Measurements from ENCODE around the gene TMEM62. TPM values are rescaled to one million over a fixed set of nuclear protein-coding genes. Genes with fewer than 3 reads are reported as not detected.

TMEM62 gene
- polyA plus RNA-seq, 3 donors = 10.5 to 11.3 (median 10.8) TPM

- Histone ChIP-seq H3K27ac (ENCODE audit: low read depth in 1 of 2, low read length in 2 of 2) (no peak overlapping the region), H3K79me2 (ENCODE audit: insufficient read depth, low read length) (peaks cover 77% of the 10 kb centered on the region), H3K36me3 (replicated peaks in 1 of 2; ENCODE audit: control insufficient read depth in 1 of 2, insufficient read depth in 2 of 2, low read length in 2 of 2) (peaks cover 14 to 43% of the 10 kb centered on the region in 2 donors), H3K27me3 (ENCODE audit: control insufficient read depth in 2 of 2, insufficient read depth in 2 of 2, low read length in 2 of 2) (no peaks in the 10 kb centered on the region), H3K4me3 (replicated peaks in 1 of 3; ENCODE audit: low read depth in 2 of 3, low read length in 3 of 3) (no peak overlapping the region), H3K4me2 (replicated peaks; ENCODE audit: extremely low read depth, low read length, poor library complexity, severe bottlenecking) (no peak overlapping the region), H2AFZ (ENCODE audit: insufficient read depth, low read depth, low read length, poor library complexity, severe bottlenecking) (no peak overlapping the region), H4K20me1 (ENCODE audit: insufficient read depth, low read length) (peaks cover 11% of the 10 kb centered on the region), H3K9ac (ENCODE audit: insufficient read depth, low read length, poor library complexity, severe bottlenecking) (no peak overlapping the region), H3K4me1 (ENCODE audit: control insufficient read depth in 1 of 2, insufficient read depth in 2 of 2, low read length in 2 of 2) (peaks cover 7 to 12% of the 10 kb centered on the region in 2 donors), H3K9me3 (replicated peaks in 1 of 2; ENCODE audit: control insufficient read depth in 1 of 2, insufficient read depth in 1 of 2, low read length in 2 of 2) (no peaks in the 10 kb centered on the region)
- Mint-ChIP-seq H3K4me1 (peaks cover 28% of the 10 kb centered on the region), H3K9me3 (peaks cover 0 to 2% (median 0%) of the 10 kb centered on the region in 7 donors), H3K4me3 (no peak overlapping the region), H3K27ac (no peak overlapping the region), H3K27me3 (ENCODE audit: low read depth in 3 of 3) (no peaks in the 10 kb centered on the region), H3K36me3 (peaks cover 40 to 47% of the 10 kb centered on the region in 2 donors)
- 100% methylated on average over 3 of the region's 6 CpGs for WGBS (ENCODE audit: insufficient coverage)
- intact Hi-C loops (cut with micrococcal nuclease) = no loop called here
- TF ChIP-seq, protein P1, sequence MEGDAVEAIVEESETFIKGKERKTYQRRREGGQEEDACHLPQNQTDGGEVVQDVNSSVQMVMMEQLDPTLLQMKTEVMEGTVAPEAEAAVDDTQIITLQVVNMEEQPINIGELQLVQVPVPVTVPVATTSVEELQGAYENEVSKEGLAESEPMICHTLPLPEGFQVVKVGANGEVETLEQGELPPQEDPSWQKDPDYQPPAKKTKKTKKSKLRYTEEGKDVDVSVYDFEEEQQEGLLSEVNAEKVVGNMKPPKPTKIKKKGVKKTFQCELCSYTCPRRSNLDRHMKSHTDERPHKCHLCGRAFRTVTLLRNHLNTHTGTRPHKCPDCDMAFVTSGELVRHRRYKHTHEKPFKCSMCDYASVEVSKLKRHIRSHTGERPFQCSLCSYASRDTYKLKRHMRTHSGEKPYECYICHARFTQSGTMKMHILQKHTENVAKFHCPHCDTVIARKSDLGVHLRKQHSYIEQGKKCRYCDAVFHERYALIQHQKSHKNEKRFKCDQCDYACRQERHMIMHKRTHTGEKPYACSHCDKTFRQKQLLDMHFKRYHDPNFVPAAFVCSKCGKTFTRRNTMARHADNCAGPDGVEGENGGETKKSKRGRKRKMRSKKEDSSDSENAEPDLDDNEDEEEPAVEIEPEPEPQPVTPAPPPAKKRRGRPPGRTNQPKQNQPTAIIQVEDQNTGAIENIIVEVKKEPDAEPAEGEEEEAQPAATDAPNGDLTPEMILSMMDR (IDR thresholded peaks at IDR 0.05) = no peak
- DNase-seq = no peak
These were observed 37.0 kb upstream of the TMEM62 start for GRCh38 chr15:43096411-43096810.

DNA sequence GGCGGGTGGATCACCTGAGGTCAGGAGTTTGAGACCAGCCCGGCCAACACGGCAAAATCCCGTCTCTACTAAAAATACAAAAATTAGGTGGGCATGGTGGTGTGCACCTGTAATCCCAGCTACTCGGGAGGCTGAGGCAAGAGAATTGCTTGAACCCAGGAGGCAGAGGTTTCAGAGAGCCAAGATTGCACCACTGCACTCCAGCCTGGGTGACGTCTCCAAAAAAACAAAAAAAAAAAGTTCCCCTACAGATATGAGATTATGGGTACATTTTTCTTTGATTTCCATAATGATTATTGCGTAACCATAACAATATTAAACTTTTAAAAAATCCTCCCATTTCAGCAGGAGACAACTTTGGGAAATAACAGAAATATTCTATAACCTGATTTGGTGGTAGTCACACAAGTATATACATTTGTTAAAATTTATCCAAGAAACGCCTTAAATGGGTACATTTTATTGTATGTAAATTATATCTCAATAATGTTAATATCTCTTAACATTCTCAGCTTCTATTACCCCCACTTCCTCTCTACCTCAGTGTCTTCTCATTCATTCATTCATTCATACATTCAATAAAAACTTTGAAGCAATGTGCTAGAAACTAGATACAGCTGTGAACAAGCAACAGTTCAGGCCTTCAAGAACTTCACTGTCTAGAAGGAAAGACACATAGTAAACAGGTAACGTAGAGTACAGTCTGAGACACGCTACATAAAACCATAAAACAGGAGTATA, 34.1 kb upstream of the TMEM62 start:
- Histone ChIP-seq H3K4me3 (replicated peaks in 1 of 3; ENCODE audit: low read depth in 2 of 3, low read length in 3 of 3) (no peak overlapping the region), H4K20me1 (ENCODE audit: insufficient read depth, low read length) (peaks cover 4% of the 10 kb centered on the region), H3K4me1 (ENCODE audit: control insufficient read depth in 1 of 2, insufficient read depth in 2 of 2, low read length in 2 of 2) (peaks cover 1 to 6% of the 10 kb centered on the region in 2 donors), H3K9ac (ENCODE audit: insufficient read depth, low read length, poor library complexity, severe bottlenecking) (no peak overlapping the region), H3K4me2 (replicated peaks; ENCODE audit: extremely low read depth, low read length, poor library complexity, severe bottlenecking) (no peak overlapping the region), H2AFZ (ENCODE audit: insufficient read depth, low read depth, low read length, poor library complexity, severe bottlenecking) (no peak overlapping the region), H3K36me3 (replicated peaks in 1 of 2; ENCODE audit: control insufficient read depth in 1 of 2, insufficient read depth in 2 of 2, low read length in 2 of 2) (peaks cover 14 to 49% of the 10 kb centered on the region in 2 donors), H3K79me2 (ENCODE audit: insufficient read depth, low read length) (peaks cover 87% of the 10 kb centered on the region), H3K27ac (ENCODE audit: low read depth in 1 of 2, low read length in 2 of 2) (no peak overlapping the region), H3K27me3 (ENCODE audit: control insufficient read depth in 2 of 2, insufficient read depth in 2 of 2, low read length in 2 of 2) (no peaks in the 10 kb centered on the region), H3K9me3 (replicated peaks in 1 of 2; ENCODE audit: control insufficient read depth in 1 of 2, insufficient read depth in 1 of 2, low read length in 2 of 2) (no peaks in the 10 kb centered on the region)
- TF ChIP-seq, protein P1 (IDR thresholded peaks at IDR 0.05) = no peak
- H3K4me1 Mint-ChIP-seq = peaks cover 25% of the 10 kb centered on the region
- H3K4me3 Mint-ChIP-seq = no peak overlapping the region
- H3K9me3 Mint-ChIP-seq = no peaks in the 10 kb centered on the region
- no peak for DNase-seq
- no peaks in the 10 kb centered on the region for H3K27me3 Mint-ChIP-seq (ENCODE audit: low read depth in 3 of 3)
- no CpG with 5 or more reads among the region's 10 CpGs for WGBS (ENCODE audit: insufficient coverage)
- no peak overlapping the region for H3K27ac Mint-ChIP-seq
- H3K36me3 Mint-ChIP-seq = peaks cover 43 to 54% of the 10 kb centered on the region in 2 donors
- intact Hi-C loops (cut with micrococcal nuclease) = loop anchor here in 1 of 2 donors (2.0 kb wide), 1 partner anchor 32 kb away; no protein-coding TSS in a partner anchor
